Activated CD4-positive, alpha-beta memory T cell treated with anti-CD3 and anti-CD28 coated beads for 36 hours (primary cell): Measurements from ENCODE around the gene CCNI. TPM values are rescaled to one million over a fixed set of nuclear protein-coding genes. Genes with fewer than 3 reads are reported as not detected.
"Not testable (repeated sequence)": the region's sequence is repeated elsewhere in the genome, so short reads cannot be mapped to it uniquely, and the experiment has no call there.

Source experiments
- CTCF ChIA-PET: fragments of 350-600 bp; sonication (Branson Sonifier 250); formaldehyde crosslinking; loops from one replicate; lab custom pipeline; 2021; ENCODE audit warnings: antibody characterized with exemption, inconsistent platforms; lab: Charles Lee
- POLR2A ChIA-PET: fragments of 350-600 bp; sonication (Branson Sonifier 250); formaldehyde crosslinking; loops from one replicate; lab custom pipeline; 2021; ENCODE audit warnings: antibody characterized with exemption; lab: Charles Lee
- DNase-seq: peaks from one replicate; pipeline ENCODE4 v3.0.0-alpha.2; 2020
- H3K27ac Mint-ChIP-seq: one replicate; pipeline ENCODE4 v1.8.0; 2021; ENCODE audit warnings: mixed read lengths
- H3K27me3 Mint-ChIP-seq: one replicate; pipeline ENCODE4 v1.8.0; 2021; ENCODE audit warnings: mixed read lengths
- H3K36me3 Mint-ChIP-seq: one replicate; pipeline ENCODE4 v1.8.0; 2021; ENCODE audit warnings: mixed read lengths
- H3K4me1 Mint-ChIP-seq: one replicate; pipeline ENCODE4 v1.8.0; 2021; ENCODE audit warnings: low read depth, mixed read lengths
- H3K4me3 Mint-ChIP-seq: one replicate; pipeline ENCODE4 v1.8.0; 2021; ENCODE audit warnings: mild to moderate bottlenecking, mixed read lengths
- H3K9me3 Mint-ChIP-seq: one replicate; pipeline ENCODE4 v1.8.0; 2021; ENCODE audit warnings: mixed read lengths
- intact Hi-C: fragments of 100-400 bp; cut with micrococcal nuclease; formaldehyde crosslinking; loops from one replicate; pipeline ENCODE4 v1.15.1; 2023
- total RNA-seq, 2 experiments: library from RNA; stranded (reverse); gene quantifications; one replicate each; pipeline ENCODE4 v1.2.3, GENCODE V29; 2021

CCNI gene
- total RNA-seq, 2 experiments from 2014 or later = 259 to 264 TPM

- Mint-ChIP-seq H3K36me3 (no peaks in the 10 kb centered on the region), H3K9me3 (no peaks in the 10 kb centered on the region), H3K27me3 (no peaks in the 10 kb centered on the region), H3K4me1 (peaks cover 15% of the 10 kb centered on the region), H3K27ac (no peak overlapping the region), H3K4me3 (no peak overlapping the region)
- intact Hi-C loops = no loop called here
- ChIA-PET CTCF (interaction anchor here (10.4 kb wide), 1 partner anchor 102 kb away, joined by 252 read pairs; no protein-coding TSS in a partner anchor), POLR2A (no interaction called here)
- no peak for DNase-seq
Measured at GRCh38 chr4:77100234-77100633, 24.4 kb upstream of the CCNI start.

GRCh38 chr4:77097611-77098010 lies 21.8 kb upstream of the CCNI start:
- no peak overlapping the region for H3K4me3 Mint-ChIP-seq
- POLR2A ChIA-PET = no interaction called here
- no peak for DNase-seq

GRCh38 chr4:77095101-77095821 lies 19.5 kb upstream of the CCNI start:
- no peak overlapping the region for H3K27ac Mint-ChIP-seq
- no peaks in the 10 kb centered on the region for H3K27me3 Mint-ChIP-seq
- ChIA-PET CTCF (interaction anchor here (0.5 to 10.4 kb wide), 53 partner anchors 10 to 691 kb away, joined by 3 to 252 read pairs (median 5); partner anchors contain the start of genes CCNG2 and CCNI), POLR2A (no interaction called here)
- H3K4me1 Mint-ChIP-seq = peaks cover 14% of the 10 kb centered on the region
- no peaks in the 10 kb centered on the region for H3K9me3 Mint-ChIP-seq
- intact Hi-C loops = loop anchor here (1.0 kb wide), 3 partner anchors 19 to 108 kb away; no protein-coding TSS in a partner anchor
- no peak overlapping the region for H3K4me3 Mint-ChIP-seq
- peak; percentile 83 for DNase-seq
- H3K36me3 Mint-ChIP-seq = no peaks in the 10 kb centered on the region

More at GRCh38 chr4:77097611-77098010, 21.8 kb upstream of the CCNI start:
- H3K27ac Mint-ChIP-seq = no peak overlapping the region
- CTCF ChIA-PET = interaction anchor here (0.6 to 10.4 kb wide), 2 partner anchors 104 to 416 kb away, joined by 3 to 252 read pairs; no protein-coding TSS in a partner anchor
- no peaks in the 10 kb centered on the region for H3K9me3 Mint-ChIP-seq
- H3K27me3 Mint-ChIP-seq = no peaks in the 10 kb centered on the region
- peaks cover 20% of the 10 kb centered on the region for H3K4me1 Mint-ChIP-seq
- intact Hi-C loops = no loop called here
- no peaks in the 10 kb centered on the region for H3K36me3 Mint-ChIP-seq

GRCh38 chr4:77094496-77094895 lies 18.7 kb upstream of the CCNI start:
- ChIA-PET CTCF (interaction anchor here (0.5 to 10.4 kb wide), 19 partner anchors 10 to 264 kb away, joined by 3 to 252 read pairs (median 5); no protein-coding TSS in a partner anchor), POLR2A (no interaction called here)
- DNase-seq = no peak
- no peaks in the 10 kb centered on the region for H3K36me3 Mint-ChIP-seq
- H3K27me3 Mint-ChIP-seq = no peaks in the 10 kb centered on the region
- H3K4me3 Mint-ChIP-seq = no peak overlapping the region
- no peaks in the 10 kb centered on the region for H3K9me3 Mint-ChIP-seq
- intact Hi-C loops = no loop called here
- no peak overlapping the region for H3K27ac Mint-ChIP-seq
- H3K4me1 Mint-ChIP-seq = peaks cover 9% of the 10 kb centered on the region

GRCh38 chr4:77093401-77093800 lies 17.6 kb upstream of the CCNI start:
- Mint-ChIP-seq H3K9me3 (no peaks in the 10 kb centered on the region), H3K36me3 (no peaks in the 10 kb centered on the region), H3K4me1 (peaks cover 9% of the 10 kb centered on the region), H3K27me3 (no peaks in the 10 kb centered on the region), H3K4me3 (no peak overlapping the region), H3K27ac (no peak overlapping the region)
- ChIA-PET POLR2A (no interaction called here), CTCF (interaction anchor here (0.8 to 10.4 kb wide), 4 partner anchors 10 to 109 kb away, joined by 3 to 252 read pairs (median 4); no protein-coding TSS in a partner anchor)
- intact Hi-C loops = no loop called here
- no peak for DNase-seq

- CTCF ChIA-PET = interaction anchor here (0.8 to 10.4 kb wide), 4 partner anchors 10 to 109 kb away, joined by 3 to 252 read pairs (median 4); no protein-coding TSS in a partner anchor
- Mint-ChIP-seq H3K9me3 (no peaks in the 10 kb centered on the region), H3K27me3 (no peaks in the 10 kb centered on the region), H3K4me3 (no peak overlapping the region), H3K27ac (no peak overlapping the region), H3K36me3 (no peaks in the 10 kb centered on the region), H3K4me1 (peaks cover 9% of the 10 kb centered on the region)
- intact Hi-C loops = no loop called here
- POLR2A ChIA-PET = no interaction called here
- DNase-seq = no peak
Measured at GRCh38 chr4:77092975-77093374, 17.2 kb upstream of the CCNI start.

- intact Hi-C loops = no loop called here
- CTCF ChIA-PET = interaction anchor here (1.0 kb wide), 1 partner anchor 9 kb away, joined by 6 read pairs; no protein-coding TSS in a partner anchor
- Mint-ChIP-seq H3K27ac (no peak overlapping the region), H3K27me3 (no peaks in the 10 kb centered on the region), H3K4me3 (no peak overlapping the region), H3K4me1 (peaks cover 3% of the 10 kb centered on the region), H3K36me3 (no peaks in the 10 kb centered on the region), H3K9me3 (no peaks in the 10 kb centered on the region)
- POLR2A ChIA-PET = no interaction called here
- DNase-seq = no peak
Measured at GRCh38 chr4:77089866-77090265, 14.1 kb upstream of the CCNI start.

- H3K9me3 Mint-ChIP-seq, H3K36me3 Mint-ChIP-seq, intact Hi-C loops, H3K4me1 Mint-ChIP-seq, H3K27me3 Mint-ChIP-seq, H3K4me3 Mint-ChIP-seq, DNase-seq, H3K27ac Mint-ChIP-seq, POLR2A ChIA-PET, CTCF ChIA-PET: not testable (repeated sequence)
Measured at GRCh38 chr4:77087027-77087426, 11.2 kb upstream of the CCNI start.

- H3K4me1 Mint-ChIP-seq = peaks cover 7% of the 10 kb centered on the region
Measured at GRCh38 chr4:77084019-77084639, 8.3 kb upstream of the CCNI start.

GRCh38 chr4:77082886-77083608 lies 7.3 kb upstream of the CCNI start:
- ChIA-PET CTCF (interaction anchor here (0.6 to 1.4 kb wide), 4 partner anchors 10 to 120 kb away, joined by 3 to 5 read pairs (median 4); no protein-coding TSS in a partner anchor), POLR2A (interaction anchor here (1.0 kb wide), 1 partner anchor 23 kb away, joined by 5 read pairs; no protein-coding TSS in a partner anchor)
- intact Hi-C loops = no loop called here
- Mint-ChIP-seq H3K4me3 (no peak overlapping the region), H3K4me1 (peaks cover 10% of the 10 kb centered on the region), H3K9me3 (no peaks in the 10 kb centered on the region), H3K36me3 (peaks cover under 1% of the 10 kb centered on the region), H3K27me3 (no peaks in the 10 kb centered on the region), H3K27ac (no peak overlapping the region)
- DNase-seq = no peak

More at GRCh38 chr4:77084019-77084639, 8.3 kb upstream of the CCNI start:
- Mint-ChIP-seq H3K36me3 (no peaks in the 10 kb centered on the region), H3K27me3 (no peaks in the 10 kb centered on the region), H3K4me3 (no peak overlapping the region), H3K27ac (no peak overlapping the region), H3K9me3 (no peaks in the 10 kb centered on the region)
- no peak for DNase-seq
- intact Hi-C loops = no loop called here
- ChIA-PET POLR2A (no interaction called here), CTCF (interaction anchor here (3.0 kb wide), 1 partner anchor 11 kb away, joined by 15 read pairs; no protein-coding TSS in a partner anchor)

- ChIA-PET CTCF (interaction anchor here (0.6 to 3.3 kb wide), 4 partner anchors 9 to 122 kb away, joined by 3 to 21 read pairs (median 4); no protein-coding TSS in a partner anchor), POLR2A (interaction anchor here (0.6 kb wide), 3 partner anchors 73 to 179 kb away, joined by 3 to 6 read pairs (median 5); no protein-coding TSS in a partner anchor)
- H3K9me3 Mint-ChIP-seq, H3K36me3 Mint-ChIP-seq, H3K27me3 Mint-ChIP-seq, H3K4me3 Mint-ChIP-seq, intact Hi-C loops: not testable (repeated sequence)
- Mint-ChIP-seq H3K4me1 (peaks cover 19% of the 10 kb centered on the region), H3K27ac (peak overlapping the region; percentile 30)
- DNase-seq = peak; percentile 37
Measured at GRCh38 chr4:77080806-77081205, 5.0 kb upstream of the CCNI start.
